GM12878 (cell line): Measurements from ENCODE around the gene GMDS. TPM values are rescaled to one million over a fixed set of nuclear protein-coding genes. Genes with fewer than 3 reads are reported as not detected.

Source experiments
- ATAC-seq: fragments of 200-7000 bp; cut with Tn5 transposase; 3 replicates; pipeline ENCODE4 v1.9.1; 2020; ENCODE audit warnings: mild to moderate bottlenecking, moderate library complexity
- BruUV-seq: library from RNA; stranded (reverse); fragments of 400-500 nt; replicated peaks from 2 replicates; lab custom pipeline; 2021; lab: Mats Ljungman, UMichigan
- CTCF ChIA-PET: fragments of 300-600 bp; sonication (Branson Sonifier 250); formaldehyde crosslinking; extraction: SDS; loops from one replicate; lab custom pipeline; 2021; ENCODE audit warnings: inconsistent platforms; lab: Yijun Ruan, JAX
- POLR2A ChIA-PET: fragments of 350-600 bp; formaldehyde crosslinking; extraction: SDS; loops from one replicate; lab custom pipeline; 2021; ENCODE audit warnings: inconsistent platforms; lab: Charles Lee
- RAD21 ChIA-PET: fragments of 300-600 bp; sonication (Branson Sonifier 250); formaldehyde crosslinking; loops from one replicate; lab custom pipeline; 2023; ENCODE audit warnings: antibody characterized with exemption; ENCODE audit not compliant: unreplicated experiment; lab: Charles Lee
- SMC1A ChIA-PET: fragments of 300-600 bp; sonication (Branson Sonifier 250); formaldehyde crosslinking; loops from one replicate; lab custom pipeline; 2023; ENCODE audit not compliant: unreplicated experiment, uncharacterized antibody; lab: Charles Lee
- DNase-seq: peaks from one replicate; pipeline ENCODE4 v3.0.0-alpha.2; 2011; ENCODE audit warnings: low read depth, low spot score
- FAIRE-seq: peaks from 3 replicates; lab custom pipeline; 2011; peaks lifted over from hg19 to GRCh38; lab: Jason Lieb, UNC
- H2AFZ ChIP-seq: 2 replicates; pipeline ENCODE4 v1.6.0; 2011; ENCODE audit warnings: low read depth, low read length, control low read depth; ENCODE audit not compliant: control insufficient read depth
- H3K27ac ChIP-seq: 2 replicates; pipeline ENCODE4 v1.5.1; 2011; ENCODE audit warnings: control low read depth; ENCODE audit not compliant: control insufficient read depth, insufficient read depth
- H3K27me3 ChIP-seq, 2 experiments: replicated peaks in 1 of 2; 2 replicates each; pipeline versions ENCODE4 v1.6.0 to v1.6.1; 2011; ENCODE audit warnings: low read length in 1 of 2; ENCODE audit not compliant: control insufficient read depth in 2 of 2, insufficient read depth in 2 of 2
- H3K36me3 ChIP-seq, 2 experiments: 2 replicates each; pipeline ENCODE4 v1.5.1; 2011; ENCODE audit warnings: low read length in 1 of 2; ENCODE audit not compliant: control insufficient read depth in 2 of 2, insufficient read depth in 2 of 2
- H3K4me1 ChIP-seq: 2 replicates; pipeline ENCODE4 v1.6.1; 2011; ENCODE audit warnings: mild to moderate bottlenecking, low read length, moderate library complexity, mixed read lengths; ENCODE audit not compliant: control insufficient read depth, insufficient read depth
- H3K4me2 ChIP-seq: 2 replicates; pipeline ENCODE4 v1.6.0; 2011; ENCODE audit warnings: control low read depth; ENCODE audit not compliant: control insufficient read depth, insufficient read depth
- H3K4me3 ChIP-seq: fragments of 200-600 bp; sonication (generic); 2 replicates; pipeline ENCODE4 v1.5.1; 2016
- H3K79me2 ChIP-seq: 2 replicates; pipeline ENCODE4 v1.6.0; 2011; ENCODE audit warnings: low read length; ENCODE audit not compliant: control insufficient read depth, insufficient read depth
- H3K9ac ChIP-seq: 2 replicates; pipeline ENCODE4 v1.8.0; 2011; ENCODE audit warnings: low read length, control low read depth, mixed read lengths; ENCODE audit not compliant: control insufficient read depth, insufficient read depth
- H3K9me3 ChIP-seq: replicated peaks from 3 replicates; pipeline ENCODE4 v1.5.1; 2011; ENCODE audit warnings: mild to moderate bottlenecking, low read length; ENCODE audit not compliant: control insufficient read depth, insufficient read depth
- H4K20me1 ChIP-seq: 2 replicates; pipeline ENCODE4 v1.6.0; 2011; ENCODE audit not compliant: control insufficient read depth, insufficient read depth
- BHLHE40 ChIP-seq, 2 experiments: fragments of 450-650 bp in 1 of 2; IDR thresholded peaks; 2 replicates each; pipeline ENCODE4 v1.6.1; 2011 to 2017; ENCODE audit warnings: low read depth in 2 of 2, borderline replicate concordance in 1 of 2, improper control_type of control experiment in 1 of 2, low read length in 1 of 2, mild to moderate bottlenecking in 1 of 2
- CBX3 ChIP-seq: fragments of 200-600 bp; sonication (generic); IDR thresholded peaks from 2 replicates; pipeline ENCODE4 v1.6.1; 2016; ENCODE audit warnings: low read depth, borderline replicate concordance
- DPF2 ChIP-seq: fragments of 450-650 bp; IDR thresholded peaks from 2 replicates; pipeline ENCODE4 v1.6.1; 2017; ENCODE audit warnings: mild to moderate bottlenecking
- EGR1 ChIP-seq, 2 experiments: IDR thresholded peaks; 1 replicate in 1 of 2; 2 replicates in 1 of 2; pipeline ENCODE4 v1.6.1; 2011 to 2012; ENCODE audit warnings: low read depth in 2 of 2, low read length in 2 of 2, borderline replicate concordance in 1 of 2, mild to moderate bottlenecking in 1 of 2, moderate library complexity in 1 of 2
- FOXM1 ChIP-seq: IDR thresholded peaks from 2 replicates; pipeline ENCODE4 v1.6.1; 2012; ENCODE audit warnings: low read depth, mild to moderate bottlenecking, inconsistent platforms, low read length, moderate library complexity
- IKZF1 ChIP-seq: fragments of 450-650 bp; conservative IDR thresholded peaks from 2 replicates; pipeline ENCODE4 v1.6.1; 2017; ENCODE audit warnings: antibody characterized with exemption, mild to moderate bottlenecking
- IRF4 ChIP-seq: IDR thresholded peaks from 2 replicates; pipeline ENCODE4 v1.6.1; 2011; ENCODE audit warnings: low read depth, low read length
- JUND ChIP-seq: IDR thresholded peaks from 2 replicates; pipeline ENCODE4 v1.6.1; 2012; ENCODE audit warnings: low read depth, mild to moderate bottlenecking, low read length, improper control_type of control experiment, moderate library complexity
- POU2F2 ChIP-seq: IDR thresholded peaks from 3 replicates; pipeline ENCODE4 v1.6.1; 2011; ENCODE audit warnings: low read depth, mild to moderate bottlenecking, low read length, borderline replicate concordance
- ZBTB40 ChIP-seq: fragments of 450-650 bp; IDR thresholded peaks from 2 replicates; pipeline ENCODE4 v1.6.1; 2016; ENCODE audit warnings: mild to moderate bottlenecking, moderate library complexity, borderline replicate concordance
- WGBS: methylation state at CpG from one replicate; pipeline ENCODE4 v1.1.6; 2016; ENCODE audit warnings: low lambda C conversion rate; ENCODE audit not compliant: insufficient replicate concordance, insufficient coverage; ENCODE audit errors: missing lambda C conversion rate; 5-methylcytosine and 5-hydroxymethylcytosine counted together
- in situ Hi-C: fragments of 300-500 bp; cut with MboI; formaldehyde crosslinking; loops from 9 replicates; pipeline ENCODE4 v1.14.3; 2018; ENCODE audit warnings: mixed read lengths
- intact Hi-C: fragments of 100-400 bp; cut with micrococcal nuclease; formaldehyde crosslinking; loops from one replicate; pipeline ENCODE4 v1.14.2; 2022; ENCODE audit not compliant: unreplicated experiment
- polyA plus RNA-seq, 11 experiments: library from polyadenylated mRNA; depleted of rRNA in 4 of 11; unstranded in 6 of 11; stranded (reverse) in 5 of 11; fragments of >200 nt; fragmentation: Nextera tagmentation in 4 of 11; fragmentation: Illumina TruSeq in 1 of 11; extraction: Ambion mirVana in 4 of 11; extraction: Trizol in 1 of 11; gene quantifications; 1 replicate in 1 of 11; 2 replicates in 10 of 11; pipeline versions ENCODE4 v1.2.1 to v1.2.3, GENCODE V29; 2011 to 2016; ENCODE audit warnings: inconsistent platforms in 2 of 11, missing spikeins in 2 of 11, low read depth in 1 of 11
- total RNA-seq, 4 experiments: library from RNA; depleted of rRNA in 3 of 4; stranded (reverse); fragments of >200 nt in 3 of 4; fragmentation: Illumina TruSeq in 1 of 4; extraction: Trizol in 1 of 4; gene quantifications; 2 replicates each; pipeline versions ENCODE4 v1.2.1 to v1.2.3, GENCODE V29; 2013 to 2021
- TF ChIP-seq, protein P1 (sequence below): fragments of 450-650 bp; IDR thresholded peaks from 2 replicates; pipeline ENCODE4 v1.6.1; 2017; ENCODE audit warnings: antibody characterized with exemption, mild to moderate bottlenecking, moderate library complexity

GMDS gene
- total and polyA plus RNA-seq, 10 of the 15 experiments (the other 5 are each of a cell fraction or from before 2014, with no cell fraction given), result 0.61 to 53.8 (median 29.3) TPM

DNA sequence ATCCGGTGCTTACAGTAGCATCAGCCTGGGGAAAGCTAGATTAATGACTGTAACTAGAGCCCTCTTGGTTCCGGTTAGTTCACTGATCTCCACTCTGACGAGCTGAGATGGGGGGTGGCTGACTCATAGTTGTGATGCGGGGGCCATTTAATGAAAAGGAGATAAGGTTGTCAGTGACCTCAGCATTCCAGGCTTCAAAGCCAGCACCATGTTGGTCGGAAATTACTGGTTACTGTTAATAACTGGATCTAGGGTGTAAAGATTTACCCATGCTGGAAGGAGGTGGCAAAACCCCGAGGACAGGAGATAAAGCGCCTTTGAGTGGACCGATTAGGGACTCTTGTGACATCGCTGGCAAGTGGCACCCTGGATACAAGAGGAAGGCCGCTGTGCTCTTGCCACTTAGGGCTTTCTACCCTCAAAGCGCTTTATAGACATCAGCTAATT is 614.6 kb downstream of the GMDS start:
- Histone ChIP-seq H2AFZ (no peak overlapping the region), H3K4me1 (no peaks in the 10 kb centered on the region), H3K27me3 (peaks cover 0 to 2% of the 10 kb centered on the region in 2 experiments; a peak in 2 of 4 replicates), H3K4me2 (no peak overlapping the region), H3K79me2 (no peaks in the 10 kb centered on the region), H3K9ac (no peak overlapping the region), H3K9me3 (no peaks in the 10 kb centered on the region), H3K27ac (no peak overlapping the region), H3K4me3 (no peak overlapping the region), H3K36me3 (no peaks in the 10 kb centered on the region), H4K20me1 (no peaks in the 10 kb centered on the region)
- ChIA-PET CTCF (interaction anchor here (1.4 kb wide), 1 partner anchor 35 kb away, joined by 3 read pairs; no protein-coding TSS in a partner anchor), SMC1A (no interaction called here), POLR2A (no interaction called here), RAD21 (interaction anchor here (0.9 kb wide), 1 partner anchor 723 kb away, joined by 3 read pairs; no protein-coding TSS in a partner anchor)
- BruUV-seq, result no TSS peak
- in situ Hi-C loops (no loop called here), intact Hi-C loops (no loop called here)
- ATAC-seq, result no peak
- TF ChIP-seq JUND (no peak), BHLHE40 (IDR thresholded peaks at IDR 0.05; ENCODE audit: borderline replicate concordance in 1 of 2, low read depth in 2 of 2, low read length in 1 of 2) (no peak), CBX3 (no peak), DPF2 (no peak), ZBTB40 (no peak), IKZF1 (no peak), FOXM1 (no peak), IRF4 (no peak), EGR1 (IDR thresholded peaks at IDR 0.05; ENCODE audit: borderline replicate concordance in 1 of 2, low read depth in 2 of 2, low read length in 2 of 2) (no peak), POU2F2 (no peak)
- TF ChIP-seq, protein P1, sequence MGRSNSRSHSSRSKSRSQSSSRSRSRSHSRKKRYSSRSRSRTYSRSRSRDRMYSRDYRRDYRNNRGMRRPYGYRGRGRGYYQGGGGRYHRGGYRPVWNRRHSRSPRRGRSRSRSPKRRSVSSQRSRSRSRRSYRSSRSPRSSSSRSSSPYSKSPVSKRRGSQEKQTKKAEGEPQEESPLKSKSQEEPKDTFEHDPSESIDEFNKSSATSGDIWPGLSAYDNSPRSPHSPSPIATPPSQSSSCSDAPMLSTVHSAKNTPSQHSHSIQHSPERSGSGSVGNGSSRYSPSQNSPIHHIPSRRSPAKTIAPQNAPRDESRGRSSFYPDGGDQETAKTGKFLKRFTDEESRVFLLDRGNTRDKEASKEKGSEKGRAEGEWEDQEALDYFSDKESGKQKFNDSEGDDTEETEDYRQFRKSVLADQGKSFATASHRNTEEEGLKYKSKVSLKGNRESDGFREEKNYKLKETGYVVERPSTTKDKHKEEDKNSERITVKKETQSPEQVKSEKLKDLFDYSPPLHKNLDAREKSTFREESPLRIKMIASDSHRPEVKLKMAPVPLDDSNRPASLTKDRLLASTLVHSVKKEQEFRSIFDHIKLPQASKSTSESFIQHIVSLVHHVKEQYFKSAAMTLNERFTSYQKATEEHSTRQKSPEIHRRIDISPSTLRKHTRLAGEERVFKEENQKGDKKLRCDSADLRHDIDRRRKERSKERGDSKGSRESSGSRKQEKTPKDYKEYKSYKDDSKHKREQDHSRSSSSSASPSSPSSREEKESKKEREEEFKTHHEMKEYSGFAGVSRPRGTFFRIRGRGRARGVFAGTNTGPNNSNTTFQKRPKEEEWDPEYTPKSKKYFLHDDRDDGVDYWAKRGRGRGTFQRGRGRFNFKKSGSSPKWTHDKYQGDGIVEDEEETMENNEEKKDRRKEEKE, result no peak
- no peak for FAIRE-seq
- 87% methylated on average over 11 of the region's 11 CpGs for WGBS
- DNase-seq, result no peak
